IMR-90 (cell line): ENCODE data around the gene TRAPPC10. TPM values are rescaled to one million over a fixed set of nuclear protein-coding genes. Genes with fewer than 3 reads are reported as not detected.
"Not testable (repeated sequence)": the region's sequence is repeated elsewhere in the genome, so short reads cannot be mapped to it uniquely, and the experiment has no call there.

Source experiments
- ATAC-seq: fragments of 200-7000 bp; cut with Tn5 transposase; 2 replicates; pipeline ENCODE4 v1.9.1; 2020; ENCODE audit warnings: low read depth, mild to moderate bottlenecking, moderate library complexity
- BruUV-seq: library from RNA; stranded (reverse); fragments of 400-500 nt; replicated peaks from 2 replicates; lab custom pipeline; 2021; lab: Mats Ljungman, UMichigan
- CTCF ChIA-PET: fragments of 300-600 bp; formaldehyde crosslinking; extraction: SDS; loops from one replicate; lab custom pipeline; 2021; ENCODE audit warnings: antibody characterized with exemption; lab: Yijun Ruan, JAX
- POLR2A ChIA-PET: fragments of 300-600 bp; sonication (Branson Sonifier 250); formaldehyde crosslinking; loops from one replicate; lab custom pipeline; 2022; ENCODE audit warnings: antibody characterized with exemption; ENCODE audit not compliant: unreplicated experiment; lab: Charles Lee
- DNase-seq: peaks from one replicate; pipeline ENCODE4 v3.0.0; 2013
- H2AFZ ChIP-seq: replicated peaks from 2 replicates; pipeline ENCODE3; 2013; ENCODE audit warnings: low read length, mild to moderate bottlenecking; ENCODE audit not compliant: poor library complexity
- H2AK5ac ChIP-seq: 2 replicates; pipeline ENCODE4 v1.6.1; 2013; ENCODE audit warnings: low read depth, low read length, inconsistent platforms
- H2AK9ac ChIP-seq: replicated peaks from 2 replicates; pipeline ENCODE3; 2013; ENCODE audit warnings: mild to moderate bottlenecking, low read depth, low read length, moderate library complexity; ENCODE audit not compliant: poor library complexity
- H2BK120ac ChIP-seq: 2 replicates; pipeline ENCODE4 v1.6.1; 2013; ENCODE audit warnings: low read depth, low read length, inconsistent platforms
- H2BK15ac ChIP-seq: 3 replicates; pipeline ENCODE4 v1.6.1; 2013; ENCODE audit warnings: low read depth, low read length, inconsistent platforms
- H2BK20ac ChIP-seq: 2 replicates; pipeline ENCODE4 v1.6.1; 2013; ENCODE audit warnings: low read depth, mild to moderate bottlenecking, inconsistent platforms, low read length, moderate library complexity
- H2BK5ac ChIP-seq: 2 replicates; pipeline ENCODE4 v1.6.1; 2013; ENCODE audit warnings: mild to moderate bottlenecking, low read depth, low read length, inconsistent platforms; ENCODE audit not compliant: poor library complexity, severe bottlenecking
- H3K14ac ChIP-seq: replicated peaks from 2 replicates; pipeline ENCODE4 v1.6.1; 2013; ENCODE audit warnings: low read depth, low read length, inconsistent platforms
- H3K18ac ChIP-seq: 2 replicates; pipeline ENCODE4 v1.6.1; 2013; ENCODE audit warnings: low read depth, low read length, control low read depth
- H3K23ac ChIP-seq: 2 replicates; pipeline ENCODE4 v1.6.1; 2013; ENCODE audit warnings: low read depth, low read length, inconsistent platforms
- H3K27ac ChIP-seq: 2 replicates; pipeline ENCODE4 v1.5.1; 2013; ENCODE audit warnings: mild to moderate bottlenecking, control low read depth, low read length; ENCODE audit not compliant: insufficient read depth
- H3K27me3 ChIP-seq: 2 replicates; pipeline ENCODE4 v1.6.1; 2013; ENCODE audit warnings: low read length; ENCODE audit not compliant: control insufficient read depth, insufficient read depth
- H3K36me3 ChIP-seq: 2 replicates; pipeline ENCODE4 v1.6.1; 2013; ENCODE audit warnings: low read length, mixed read lengths; ENCODE audit not compliant: control insufficient read depth, insufficient read depth
- H3K4ac ChIP-seq: 2 replicates; pipeline ENCODE4 v1.6.1; 2013; ENCODE audit warnings: low read depth, low read length, inconsistent platforms
- H3K4me1 ChIP-seq: 2 replicates; pipeline ENCODE4 v1.6.1; 2013; ENCODE audit warnings: low read length, mixed read lengths; ENCODE audit not compliant: control insufficient read depth, insufficient read depth
- H3K4me2 ChIP-seq: 2 replicates; pipeline ENCODE4 v1.6.1; 2013; ENCODE audit warnings: low read depth, mild to moderate bottlenecking, control low read depth, low read length, moderate library complexity
- H3K4me3 ChIP-seq: 2 replicates; pipeline ENCODE4 v1.5.1; 2013; ENCODE audit warnings: low read depth, mild to moderate bottlenecking, control low read depth, low read length, moderate library complexity; ENCODE audit not compliant: insufficient read depth
- H3K56ac ChIP-seq: 2 replicates; pipeline ENCODE4 v1.6.1; 2013; ENCODE audit warnings: low read length, inconsistent platforms; ENCODE audit not compliant: insufficient read depth; ENCODE audit errors: extremely low read depth
- H3K79me1 ChIP-seq, 2 experiments: 2 replicates each; pipeline ENCODE4 v1.6.1; 2013; ENCODE audit warnings: low read length in 2 of 2, inconsistent platforms in 1 of 2, low read depth in 1 of 2
- H3K9ac ChIP-seq: 2 replicates; pipeline ENCODE4 v1.6.1; 2013; ENCODE audit warnings: low read depth, low read length, control low read depth
- H3K9me1 ChIP-seq: 2 replicates; pipeline ENCODE4 v1.6.1; 2013; ENCODE audit warnings: low read length, inconsistent platforms; ENCODE audit not compliant: insufficient read depth
- H3K9me3 ChIP-seq: 2 replicates; pipeline ENCODE4 v1.6.1; 2013; ENCODE audit warnings: low read length; ENCODE audit not compliant: control insufficient read depth, insufficient read depth
- H4K20me1 ChIP-seq: 2 replicates; pipeline ENCODE4 v1.6.1; 2013; ENCODE audit warnings: low read length, inconsistent platforms; ENCODE audit not compliant: insufficient read depth
- H4K5ac ChIP-seq: 2 replicates; pipeline ENCODE4 v1.6.1; 2013; ENCODE audit warnings: mild to moderate bottlenecking, low read depth, low read length, control low read depth
- H4K8ac ChIP-seq, 2 experiments: 2 replicates each; pipeline ENCODE4 v1.6.1; 2013; ENCODE audit warnings: low read depth in 2 of 2, low read length in 2 of 2, control low read depth in 1 of 2, inconsistent platforms in 1 of 2
- H4K91ac ChIP-seq: 2 replicates; pipeline ENCODE4 v1.6.1; 2013; ENCODE audit warnings: low read depth, low read length, inconsistent platforms; ENCODE audit not compliant: insufficient read depth
- WGBS, 2 experiments: methylation state at CpG; one replicate each; pipeline versions ENCODE4 v1.1.5 to v1.1.7; 2013; ENCODE audit warnings: missing lambda C conversion rate in 2 of 2; ENCODE audit not compliant: insufficient read length in 1 of 2; ENCODE audit errors: extremely low coverage in 2 of 2; 5-methylcytosine and 5-hydroxymethylcytosine counted together
- dilution Hi-C: fragments of 300-500 bp; cut with HindIII; formaldehyde crosslinking; loops from one replicate; pipeline ENCODE4 v1.14.3; 2018; ENCODE audit warnings: low sequenced_read_pairs; ENCODE audit not compliant: unreplicated experiment
- in situ Hi-C: fragments of 300-500 bp; cut with MboI; formaldehyde crosslinking; loops from 3 replicates; pipeline ENCODE4 v1.14.3; 2019; ENCODE audit warnings: low sequenced_read_pairs, inconsistent platforms, mixed read lengths
- intact Hi-C: fragments of 100-400 bp; cut with micrococcal nuclease; formaldehyde crosslinking; loops from 2 replicates; pipeline ENCODE4 v1.10.0; 2022
- polyA plus RNA-seq, 3 experiments: library from polyadenylated mRNA; depleted of rRNA; stranded (reverse); fragments of >200 nt; gene quantifications; 2 replicates each; pipeline ENCODE4 v1.2.3, GENCODE V29; 2012; ENCODE audit warnings: low replicate concordance in 1 of 3
- total RNA-seq: library from RNA; depleted of rRNA; stranded (reverse); fragments of >200 nt; gene quantifications from 2 replicates; pipeline ENCODE4 v1.2.3, GENCODE V29; 2012

Gene TRAPPC10
- total and polyA plus RNA-seq, 2 of the 4 experiments (the other 2 are of a cell fraction), result 17.8 to 18.1 TPM

- CTCF ChIA-PET, H4K8ac ChIP-seq, H3K14ac ChIP-seq, BruUV-seq, H2BK5ac ChIP-seq, H3K27ac ChIP-seq, H2BK15ac ChIP-seq, H3K9me3 ChIP-seq, H3K4ac ChIP-seq, H3K4me2 ChIP-seq, DNase-seq, H3K56ac ChIP-seq, H3K18ac ChIP-seq, H3K23ac ChIP-seq, H4K5ac ChIP-seq, H4K91ac ChIP-seq, H2AK5ac ChIP-seq, dilution Hi-C loops, H3K4me1 ChIP-seq, H3K9me1 ChIP-seq, H2BK20ac ChIP-seq, H3K4me3 ChIP-seq, H2AK9ac ChIP-seq, H3K9ac ChIP-seq, intact Hi-C loops, POLR2A ChIA-PET, H3K36me3 ChIP-seq, H2BK120ac ChIP-seq, H4K20me1 ChIP-seq, H3K79me1 ChIP-seq, in situ Hi-C loops, H2AFZ ChIP-seq, ATAC-seq, H3K27me3 ChIP-seq: not testable (repeated sequence)
- WGBS, 2 experiments, result no CpG with 5 or more reads among the region's 33 CpGs
These were observed 101.7 kb downstream of the TRAPPC10 start for GRCh38 chr21:44113702-44114371.

GRCh38 chr21:44122131-44122530 is 110.0 kb downstream of the TRAPPC10 start:
- H2BK120ac ChIP-seq, H3K9me1 ChIP-seq, H2AK9ac ChIP-seq, POLR2A ChIA-PET, ATAC-seq, H2BK5ac ChIP-seq, BruUV-seq, dilution Hi-C loops, H3K4me1 ChIP-seq, H2AK5ac ChIP-seq, H3K9me3 ChIP-seq, H3K4ac ChIP-seq, H2AFZ ChIP-seq, H4K8ac ChIP-seq, in situ Hi-C loops, H3K56ac ChIP-seq, H3K4me3 ChIP-seq, CTCF ChIA-PET, H3K23ac ChIP-seq, H3K18ac ChIP-seq, H2BK20ac ChIP-seq, H3K36me3 ChIP-seq, H3K27ac ChIP-seq, DNase-seq, H4K91ac ChIP-seq, H3K14ac ChIP-seq, H4K5ac ChIP-seq, H4K20me1 ChIP-seq, H3K79me1 ChIP-seq, intact Hi-C loops, H3K4me2 ChIP-seq, H3K9ac ChIP-seq, H3K27me3 ChIP-seq, H2BK15ac ChIP-seq: not testable (repeated sequence)
- WGBS, 2 experiments, result no CpG with 5 or more reads among the region's 10 CpGs
